GM19239 (cell line): ENCODE data around the gene USP34.
A peak's percentile ranks its signal among the peaks of the same experiment; 100 is the strongest.

ENCODE experiments used
- DNase-seq: peaks from one replicate; pipeline ENCODE4 v3.0.0; 2011; ENCODE audit warnings: low spot score; ENCODE audit not compliant: insufficient read length
- FAIRE-seq: peaks from 2 replicates; lab custom pipeline; 2011; peaks lifted over from hg19 to GRCh38; lab: Jason Lieb, UNC

Gene USP34

GRCh38 chr2:61378281-61378680 lies 92.6 kb downstream of the USP34 start:
- FAIRE-seq (no peak), DNase-seq (no peak)

DNA sequence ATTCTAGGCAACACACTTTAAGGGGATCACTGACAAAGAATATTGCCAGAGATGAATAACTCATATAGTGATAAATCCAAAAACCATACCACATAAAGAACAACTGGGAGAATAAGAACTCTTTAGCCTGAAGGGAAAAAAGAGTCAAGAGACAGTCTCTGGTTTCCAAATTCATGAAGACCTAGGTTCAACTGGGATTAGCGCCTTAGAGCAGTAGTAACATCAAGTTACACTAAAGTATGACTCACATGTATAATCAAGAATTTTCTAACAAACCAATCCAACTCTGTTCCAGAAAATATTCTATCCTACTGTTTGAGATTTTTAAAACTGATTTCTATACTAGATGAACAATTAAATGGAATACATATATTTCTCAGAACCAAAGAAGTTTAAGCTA lies 93.8 kb downstream of the USP34 start:
- DNase-seq (no peak), FAIRE-seq (no peak)

DNA sequence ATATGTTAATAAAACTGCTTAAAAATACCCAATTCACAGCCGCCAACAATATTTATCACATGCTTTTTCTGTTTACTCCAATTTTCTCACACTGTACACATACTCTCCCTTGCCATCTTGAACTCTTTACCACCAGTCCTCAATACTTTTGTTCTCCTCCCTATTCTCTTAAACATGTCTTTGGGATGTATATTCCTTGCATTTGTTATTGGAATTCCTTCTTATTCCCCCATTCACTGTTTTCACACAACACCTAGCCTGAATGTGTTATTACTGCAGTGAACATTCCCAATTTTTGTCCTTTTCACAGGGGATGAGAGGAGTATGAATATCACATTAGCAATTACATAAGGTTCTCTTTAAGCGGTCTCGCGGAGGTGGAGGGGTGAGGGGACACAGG lies 94.7 kb downstream of the USP34 start:
- DNase-seq, result no peak
- FAIRE-seq, result no peak

DNA sequence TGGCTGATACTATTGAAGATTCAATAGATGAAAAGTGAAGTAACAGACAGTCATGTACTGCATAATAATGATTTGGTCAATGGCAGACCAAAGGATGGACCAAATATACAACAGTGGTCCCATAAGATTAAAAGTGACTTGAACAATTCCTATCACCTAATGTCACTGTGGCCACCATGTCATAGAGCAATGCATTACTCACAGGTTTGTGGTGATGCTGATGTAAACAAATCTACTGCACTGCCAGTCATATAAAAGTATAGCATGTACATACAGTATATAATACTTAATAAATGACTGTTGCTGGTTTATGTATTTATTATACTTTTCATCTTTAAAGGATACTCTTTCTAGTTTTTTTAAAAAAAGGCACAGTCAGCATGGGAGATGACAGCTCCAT lies 99.9 kb downstream of the USP34 start:
- no peak for DNase-seq
- FAIRE-seq, result no peak

DNA sequence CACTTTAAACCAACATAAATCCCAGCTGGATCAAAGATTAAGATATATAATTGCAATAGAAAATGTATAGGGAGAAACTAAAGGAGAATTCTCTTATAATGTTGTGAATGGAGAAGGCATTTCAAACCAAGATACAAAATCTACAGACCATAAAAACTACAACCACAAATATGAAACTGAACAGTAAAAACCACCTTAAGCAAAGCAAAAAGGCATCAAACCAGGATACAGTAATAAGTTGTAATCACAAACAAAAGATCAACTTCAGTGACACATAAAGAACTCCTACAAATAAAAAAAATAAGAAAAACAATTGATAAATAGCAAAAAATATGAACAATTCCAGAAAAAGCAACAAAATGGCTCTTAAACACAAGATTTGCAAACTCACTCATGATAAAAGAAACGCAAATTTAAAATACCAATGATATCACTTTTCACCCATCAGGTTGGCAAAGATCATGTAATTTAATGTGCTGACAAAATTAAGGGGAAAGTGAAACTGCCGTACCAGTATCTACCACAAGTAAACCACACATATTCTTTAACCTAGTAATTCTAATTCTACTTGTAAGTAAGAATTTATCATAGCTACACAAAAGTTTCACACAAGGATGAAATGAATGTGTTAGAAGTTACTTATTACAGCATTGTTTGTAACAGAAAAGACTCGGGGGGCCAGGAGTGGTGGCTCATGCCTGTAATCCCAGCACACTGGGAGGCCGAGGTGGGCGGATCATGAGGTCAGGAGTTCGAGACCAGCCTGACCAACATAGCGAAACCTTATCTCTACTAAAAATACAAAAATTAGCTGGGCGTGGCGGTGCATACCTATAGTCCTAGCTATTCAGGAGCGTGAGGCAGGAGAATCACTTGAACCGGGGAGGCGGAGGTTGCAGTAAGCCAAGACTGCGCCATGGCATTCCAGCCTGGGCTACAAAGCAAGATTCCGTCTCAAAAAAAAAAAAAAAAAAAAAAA lies 101.9 kb downstream of the USP34 start:
- DNase-seq, result no peak
- peak; percentile 48 for FAIRE-seq

GRCh38 chr2:61367177-61367576 lies 103.7 kb downstream of the USP34 start:
- DNase-seq (no peak), FAIRE-seq (no peak)

GRCh38 chr2:61363580-61363979 lies 107.3 kb downstream of the USP34 start:
- peak; percentile 26 for FAIRE-seq
- no peak for DNase-seq

DNA sequence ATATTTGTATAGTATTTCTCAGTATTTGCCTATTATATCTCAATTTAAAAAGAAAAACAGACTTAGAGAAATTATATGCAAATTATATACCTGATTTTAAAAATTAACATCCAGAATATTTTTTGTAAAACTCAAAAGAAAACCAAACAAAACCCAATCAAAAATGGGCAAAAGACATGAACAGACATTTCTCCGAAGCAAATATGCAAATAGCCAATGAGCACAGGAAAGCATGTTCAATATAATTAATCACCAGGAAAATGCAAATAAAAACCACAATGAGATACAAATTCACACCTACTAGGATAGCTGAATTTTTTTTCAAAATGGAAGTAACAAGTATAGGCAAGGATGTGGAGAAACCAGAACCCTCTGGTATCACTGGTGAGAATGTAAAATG lies 108.0 kb downstream of the USP34 start:
- DNase-seq, result no peak
- FAIRE-seq, result peak; percentile 54

DNA sequence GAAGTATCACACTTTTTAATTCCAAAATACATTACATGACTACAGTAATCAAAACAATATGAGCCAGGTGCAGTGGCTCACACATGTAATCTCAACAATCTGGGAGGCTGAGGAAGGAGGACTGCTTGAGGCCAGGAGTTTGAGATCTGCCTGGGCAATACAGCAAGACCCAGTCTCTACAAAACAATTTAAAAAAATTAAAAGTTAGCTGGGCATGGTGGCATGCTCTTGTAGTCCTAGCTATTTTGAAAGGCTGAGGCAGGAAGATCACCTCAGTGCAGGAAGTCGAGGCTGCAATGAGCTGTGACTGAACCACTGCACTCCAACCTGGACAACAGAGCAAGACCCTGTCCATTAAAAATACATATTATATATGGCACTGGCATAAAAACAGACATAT lies 109.8 kb downstream of the USP34 start:
- DNase-seq (no peak), FAIRE-seq (no peak)

- FAIRE-seq (no peak), DNase-seq (no peak)
These were observed 111.8 kb downstream of the USP34 start for GRCh38 chr2:61359058-61359457.

DNA sequence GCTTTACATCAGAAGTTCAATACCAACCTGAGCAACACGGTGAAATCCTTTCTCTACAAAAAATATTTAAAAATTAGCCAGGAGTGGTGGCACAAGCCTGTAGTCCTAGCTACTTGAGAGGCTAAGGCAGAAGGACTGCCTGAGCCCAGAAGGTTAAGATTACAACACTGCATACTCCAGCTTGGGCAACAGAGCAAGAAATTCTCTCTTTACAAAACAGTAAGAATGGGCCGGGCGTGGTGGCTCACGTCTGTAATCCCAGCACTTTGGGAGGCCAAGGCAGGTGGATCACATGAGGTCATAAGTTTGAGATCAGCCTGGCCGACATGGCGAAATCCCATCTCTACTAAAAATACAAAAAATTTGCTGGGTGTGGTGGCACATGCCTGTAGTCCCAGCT lies 113.2 kb downstream of the USP34 start:
- DNase-seq (no peak), FAIRE-seq (no peak)

DNA sequence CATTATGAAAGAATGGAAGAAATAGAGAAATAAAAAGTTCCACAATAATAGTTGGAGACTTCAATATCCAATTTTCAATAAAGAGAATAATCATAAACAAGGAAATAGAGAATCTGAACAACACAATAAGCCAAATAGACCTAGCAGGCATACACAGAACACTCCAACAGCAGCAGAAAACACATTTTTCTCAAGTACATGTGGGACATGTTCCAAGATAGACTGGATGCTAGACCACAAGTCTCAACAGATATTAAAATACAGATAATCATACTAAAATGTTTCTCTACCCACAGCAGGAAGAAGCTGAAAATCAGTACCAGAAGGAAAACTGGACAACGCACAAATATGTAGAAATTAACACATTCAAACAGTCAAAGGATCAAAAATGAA lies 113.9 kb downstream of the USP34 start:
- peak; percentile 81 for FAIRE-seq
- no peak for DNase-seq

GRCh38 chr2:61356261-61356957 lies 114.5 kb downstream of the USP34 start:
- peak; percentile 47 for FAIRE-seq
- no peak for DNase-seq

DNA sequence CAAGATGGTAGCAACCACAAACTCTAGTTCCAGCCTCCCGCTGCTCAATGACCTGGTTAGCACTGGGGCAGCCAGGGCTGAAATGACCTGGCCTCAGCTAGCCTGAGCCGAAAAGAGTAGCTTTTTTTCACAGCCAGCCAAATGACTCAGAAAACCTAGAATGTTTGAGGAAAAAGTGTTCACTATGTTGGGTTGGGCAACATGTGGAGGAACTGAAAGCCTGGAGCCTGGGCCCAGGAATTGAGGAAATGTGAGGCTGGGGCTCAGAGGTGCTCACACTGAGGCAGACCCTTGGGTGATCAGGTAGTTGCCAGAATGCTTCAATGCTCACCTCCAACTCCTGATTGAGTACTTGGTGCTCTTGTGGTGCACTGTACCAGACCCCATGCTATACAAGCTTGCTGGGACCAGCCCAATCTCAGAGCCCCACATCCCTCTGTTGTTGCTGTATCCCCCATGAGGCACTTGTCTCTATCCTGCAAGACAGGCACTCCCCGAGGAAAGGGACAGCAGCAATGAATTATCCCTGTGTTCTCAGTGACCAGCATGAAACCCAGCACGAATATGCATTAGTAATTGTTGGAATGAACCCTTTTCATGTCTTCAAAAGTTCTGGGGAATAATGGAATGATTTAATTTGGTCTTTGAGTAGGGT lies 116.2 kb downstream of the USP34 start:
- DNase-seq (no peak), FAIRE-seq (no peak)

- FAIRE-seq, result no peak
- DNase-seq, result no peak
These were observed 117.0 kb downstream of the USP34 start for GRCh38 chr2:61353909-61354308.

GRCh38 chr2:61350777-61351176 lies 120.1 kb downstream of the USP34 start:
- DNase-seq, result no peak
- FAIRE-seq, result no peak

GRCh38 chr2:61343141-61343540 lies 127.7 kb downstream of the USP34 start:
- FAIRE-seq (no peak), DNase-seq (no peak)

DNA sequence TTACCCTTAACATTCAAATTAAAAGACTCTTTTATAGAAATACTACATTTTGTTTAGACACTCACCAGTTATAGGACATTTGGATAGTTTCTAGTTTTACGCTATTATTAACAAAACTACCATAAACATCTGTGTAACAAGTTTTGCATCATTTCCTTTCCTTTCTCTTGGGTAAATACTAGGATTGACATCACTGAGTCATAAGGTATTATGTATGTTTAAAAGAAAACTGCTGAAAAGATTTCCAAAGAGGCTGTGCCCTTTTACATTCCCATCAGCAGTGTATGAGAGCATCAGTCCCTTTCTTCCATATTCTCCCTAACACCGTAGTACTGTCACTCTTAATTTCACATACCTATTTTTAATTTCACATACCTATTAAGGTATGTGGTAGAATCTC lies 130.6 kb downstream of the USP34 start:
- FAIRE-seq (no peak), DNase-seq (no peak)

DNA sequence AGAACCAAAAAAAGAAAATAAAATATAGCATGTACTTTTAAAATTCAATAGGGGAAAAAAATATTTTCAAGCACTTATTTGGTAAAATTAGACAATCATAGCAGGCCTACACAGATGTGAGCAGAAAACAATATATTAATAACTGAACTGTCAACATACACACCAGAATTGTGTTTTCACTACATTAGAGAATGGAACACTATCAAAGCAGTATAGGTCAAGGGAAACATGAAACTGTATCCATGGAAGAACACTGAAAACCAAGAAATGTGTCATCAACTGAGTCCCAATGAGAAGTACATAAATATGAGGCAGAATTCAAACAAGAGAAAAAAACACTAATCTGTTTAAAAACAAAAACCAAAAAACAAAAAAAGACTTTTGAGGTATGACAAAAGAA lies 132.4 kb downstream of the USP34 start:
- FAIRE-seq, result no peak
- no peak for DNase-seq

DNA sequence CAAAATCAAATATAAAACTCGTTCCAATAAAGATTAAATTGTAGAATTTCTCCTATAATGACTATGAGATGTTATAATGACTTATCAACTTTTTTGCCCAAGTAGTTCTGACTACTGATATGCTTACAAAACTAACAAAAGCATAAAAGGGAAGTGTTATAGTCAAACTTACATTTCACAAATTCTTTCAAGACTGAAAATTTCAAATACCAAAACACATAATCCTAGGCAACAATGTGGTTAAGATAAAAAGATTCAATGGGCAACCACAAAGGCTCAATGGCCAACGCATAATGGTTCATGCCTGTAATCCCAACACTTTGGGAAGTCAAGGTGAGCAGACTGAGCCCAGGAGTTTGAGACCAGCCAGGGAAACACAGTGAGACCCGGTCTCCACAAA lies 135.7 kb downstream of the USP34 start:
- FAIRE-seq (no peak), DNase-seq (no peak)

- DNase-seq, result no peak
- no peak for FAIRE-seq
These were observed 136.4 kb downstream of the USP34 start for GRCh38 chr2:61334466-61334865.
